ENCODE results near the gene AQP10. TPM values are rescaled to one million over a fixed set of nuclear protein-coding genes. Genes with fewer than 3 reads are reported as not detected.
"Not testable (repeated sequence)": the region's sequence is repeated elsewhere in the genome, so short reads cannot be mapped to it uniquely, and the experiment has no call there.

AQP10 gene, protein sequence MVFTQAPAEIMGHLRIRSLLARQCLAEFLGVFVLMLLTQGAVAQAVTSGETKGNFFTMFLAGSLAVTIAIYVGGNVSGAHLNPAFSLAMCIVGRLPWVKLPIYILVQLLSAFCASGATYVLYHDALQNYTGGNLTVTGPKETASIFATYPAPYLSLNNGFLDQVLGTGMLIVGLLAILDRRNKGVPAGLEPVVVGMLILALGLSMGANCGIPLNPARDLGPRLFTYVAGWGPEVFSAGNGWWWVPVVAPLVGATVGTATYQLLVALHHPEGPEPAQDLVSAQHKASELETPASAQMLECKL
- total RNA-seq (2014; rRNA removed) = not detected in 2 replicates
- polyA plus RNA-seq (2012) = not detected

DNA sequence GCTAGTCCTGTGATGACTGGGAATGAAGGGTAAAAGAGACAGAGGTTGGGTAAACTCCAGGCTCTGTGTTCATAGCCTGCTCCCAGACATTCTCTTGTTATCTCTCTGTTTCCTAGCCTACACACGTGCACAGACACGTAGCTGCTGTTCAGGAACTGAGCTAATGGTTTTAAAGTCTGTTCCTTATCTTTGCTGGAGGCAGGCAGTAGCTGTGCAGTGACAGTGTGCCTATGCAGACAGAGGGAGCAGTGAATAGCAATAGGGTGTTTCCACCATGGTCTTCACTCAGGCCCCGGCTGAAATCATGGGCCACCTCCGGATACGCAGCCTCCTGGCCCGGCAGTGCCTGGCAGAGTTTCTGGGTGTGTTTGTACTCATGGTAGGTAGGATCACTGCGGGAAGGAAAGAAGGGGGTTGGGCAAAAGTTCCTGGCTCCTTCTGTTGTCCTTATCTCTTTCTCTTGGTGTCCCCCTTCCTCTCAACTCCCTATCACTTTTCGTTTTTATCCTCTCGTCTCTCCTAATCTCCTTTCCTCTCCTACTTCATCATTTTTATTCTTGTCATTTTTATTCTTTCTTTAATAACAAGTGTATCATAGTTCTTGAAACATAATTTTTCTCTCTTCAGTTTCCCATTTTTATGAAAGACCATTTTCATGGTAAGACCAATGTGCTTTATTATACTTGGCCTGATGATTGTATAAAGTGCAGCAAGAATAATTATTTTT is at the start of gene AQP10:
AQP10 (plus strand) TSS at position 212 of the 727 bp plus-strand sequence; CDS start at position 275, 63 bp downstream.
- DNase-seq (ENCODE audit: low read depth) = no peak

DNA sequence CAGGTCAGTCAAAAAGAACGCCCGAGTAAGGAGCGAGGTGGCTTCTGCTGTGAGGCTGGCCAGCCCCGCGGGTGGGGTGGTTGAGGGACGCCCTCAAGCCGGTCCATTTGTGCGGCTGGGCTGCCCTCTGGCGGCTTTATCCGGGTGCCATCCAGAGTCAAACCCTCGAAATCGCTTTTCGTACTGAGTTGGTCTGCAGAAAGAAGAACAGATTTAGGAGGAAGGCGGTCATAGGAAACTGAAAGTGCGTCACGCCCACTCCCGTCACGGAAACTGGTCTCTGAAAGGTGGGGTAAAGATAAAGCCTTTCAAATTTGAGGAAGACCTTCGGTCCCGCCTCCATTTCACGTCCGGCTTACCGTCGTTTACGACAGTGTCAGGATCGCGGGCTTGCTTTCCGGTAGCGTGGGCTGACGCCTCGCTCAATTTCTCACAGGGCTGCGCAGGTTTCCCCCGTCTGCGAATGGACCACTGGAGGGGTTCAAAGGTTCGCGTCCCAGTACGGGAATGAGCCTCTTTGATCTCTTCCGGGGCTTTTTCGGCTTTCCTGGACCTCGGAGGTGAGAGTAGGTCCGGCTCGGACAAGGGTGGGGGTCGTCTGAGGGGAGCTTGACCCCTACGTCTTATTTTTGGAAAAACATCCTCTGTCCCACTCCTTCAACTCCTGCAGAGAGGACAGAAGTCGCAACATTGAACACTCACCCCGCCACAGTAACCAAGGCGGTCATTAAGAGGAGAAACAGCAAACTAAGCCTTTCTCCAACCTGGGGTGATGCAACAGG is 48.5 kb upstream of the AQP10 start, which contains the start of gene HAX1:
HAX1 (plus strand) TSS at position 413 of the 782 bp plus-strand sequence; CDS start at position 508, 95 bp downstream.
- DNase-seq (ENCODE audit: low read depth) = peak; percentile 96

DNA sequence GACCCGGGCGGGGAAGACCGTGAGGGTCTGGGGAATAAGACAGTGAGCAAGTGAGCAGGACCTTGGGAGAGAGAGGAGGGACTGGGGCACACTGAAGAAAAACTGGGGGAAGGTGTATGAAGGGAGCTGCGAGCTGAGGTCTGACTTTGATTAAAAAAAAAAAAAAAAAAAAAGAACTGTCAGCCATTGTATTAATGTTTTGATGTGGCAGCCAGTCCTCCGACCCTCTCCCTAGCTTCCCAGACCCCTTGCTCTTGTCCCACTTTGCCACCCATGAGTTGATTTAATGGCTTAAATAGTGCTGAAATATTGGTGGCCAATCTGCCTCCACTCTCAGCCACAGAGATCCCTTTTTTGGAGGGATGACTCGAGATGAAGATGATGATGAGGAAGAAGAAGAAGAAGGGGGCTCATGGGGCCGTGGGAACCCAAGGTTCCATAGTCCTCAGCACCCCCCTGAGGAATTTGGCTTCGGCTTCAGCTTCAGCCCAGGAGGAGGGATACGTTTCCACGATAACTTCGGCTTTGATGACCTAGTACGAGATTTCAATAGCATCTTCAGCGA is 47.8 kb upstream of the AQP10 start:
- DNase-seq (ENCODE audit: low read depth) = no peak

DNA sequence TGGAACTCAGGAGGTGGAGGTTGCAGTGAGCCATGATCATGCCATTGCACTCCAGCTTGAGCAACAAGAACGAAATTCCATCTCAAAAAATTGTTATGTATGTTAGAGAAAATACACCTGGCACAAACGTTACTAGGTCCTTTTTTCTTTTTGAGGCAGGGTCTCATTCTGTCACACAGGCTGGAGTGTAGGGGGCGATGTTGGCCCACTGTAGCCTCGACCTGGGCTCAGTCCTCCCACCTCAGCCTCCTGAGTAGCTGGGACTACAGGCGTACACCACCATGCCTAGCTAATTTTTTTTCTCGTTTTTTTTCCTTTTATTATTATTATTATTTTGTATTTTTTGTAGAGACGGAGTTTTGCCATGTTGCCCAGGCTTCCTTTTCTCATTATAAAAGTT is 44.1 kb upstream of the AQP10 start:
- DNase-seq (ENCODE audit: low read depth) = no peak

DNA sequence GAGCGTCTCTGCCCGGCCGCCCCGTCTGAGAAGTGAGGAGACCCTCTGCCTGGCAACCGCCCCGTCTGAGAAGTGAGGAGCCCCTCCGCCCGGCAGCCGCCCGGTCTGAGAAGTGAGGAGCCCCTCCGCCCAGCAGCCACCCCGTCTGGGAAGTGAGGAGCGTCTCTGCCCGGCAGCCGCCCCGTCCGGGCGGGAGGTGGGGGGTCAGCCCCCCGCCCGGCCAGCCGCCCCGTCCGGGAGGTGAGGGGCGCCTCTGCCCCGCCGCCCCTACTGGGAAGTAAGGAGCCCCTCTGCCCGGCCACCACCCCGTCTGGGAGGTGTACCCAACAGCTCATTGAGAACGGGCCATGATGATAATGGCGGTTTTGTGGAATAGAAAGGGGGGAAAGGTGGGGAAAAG is 33.3 kb upstream of the AQP10 start:
- DNase-seq (ENCODE audit: low read depth) = not testable (repeated sequence)

DNA sequence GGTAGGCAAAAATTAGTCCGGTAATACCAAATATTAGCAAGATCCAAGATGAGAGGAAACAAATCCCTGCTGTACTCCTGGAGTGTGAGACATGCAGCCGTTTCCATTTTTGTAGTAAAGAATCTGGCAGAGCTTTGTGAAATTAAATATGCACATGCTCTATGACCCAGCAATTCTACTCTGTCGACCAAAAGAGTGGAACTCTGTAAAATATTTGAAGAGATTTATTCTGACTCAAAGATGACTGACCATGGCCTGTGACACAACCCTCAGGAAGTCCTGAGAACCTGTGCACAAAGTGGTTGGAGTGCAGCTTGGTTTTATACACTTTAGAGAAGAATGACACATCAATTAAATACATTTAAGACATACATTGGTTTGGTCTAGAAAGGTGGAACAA is 32.2 kb upstream of the AQP10 start:
- no peak for DNase-seq (ENCODE audit: low read depth)

DNA sequence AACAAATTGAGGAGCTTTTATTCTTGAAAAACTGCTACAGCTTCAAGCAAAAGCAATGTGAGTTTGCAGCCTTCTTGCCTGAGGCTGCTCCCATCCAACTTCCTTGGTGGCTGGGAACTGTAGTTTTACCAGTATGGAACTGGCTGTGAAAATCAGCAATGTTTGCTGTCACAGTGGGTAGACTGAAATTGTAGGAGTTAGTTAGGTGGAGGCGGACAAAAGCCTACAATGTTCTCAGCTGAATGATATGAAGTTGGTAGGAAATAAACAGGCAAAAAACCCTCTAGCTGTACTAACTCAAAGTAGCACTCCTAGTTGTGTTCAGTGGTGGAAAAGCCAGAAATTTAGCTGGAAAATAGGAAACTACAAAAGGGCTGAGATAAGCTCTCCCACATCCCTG is 30.0 kb upstream of the AQP10 start:
- DNase-seq (ENCODE audit: low read depth) = no peak

DNA sequence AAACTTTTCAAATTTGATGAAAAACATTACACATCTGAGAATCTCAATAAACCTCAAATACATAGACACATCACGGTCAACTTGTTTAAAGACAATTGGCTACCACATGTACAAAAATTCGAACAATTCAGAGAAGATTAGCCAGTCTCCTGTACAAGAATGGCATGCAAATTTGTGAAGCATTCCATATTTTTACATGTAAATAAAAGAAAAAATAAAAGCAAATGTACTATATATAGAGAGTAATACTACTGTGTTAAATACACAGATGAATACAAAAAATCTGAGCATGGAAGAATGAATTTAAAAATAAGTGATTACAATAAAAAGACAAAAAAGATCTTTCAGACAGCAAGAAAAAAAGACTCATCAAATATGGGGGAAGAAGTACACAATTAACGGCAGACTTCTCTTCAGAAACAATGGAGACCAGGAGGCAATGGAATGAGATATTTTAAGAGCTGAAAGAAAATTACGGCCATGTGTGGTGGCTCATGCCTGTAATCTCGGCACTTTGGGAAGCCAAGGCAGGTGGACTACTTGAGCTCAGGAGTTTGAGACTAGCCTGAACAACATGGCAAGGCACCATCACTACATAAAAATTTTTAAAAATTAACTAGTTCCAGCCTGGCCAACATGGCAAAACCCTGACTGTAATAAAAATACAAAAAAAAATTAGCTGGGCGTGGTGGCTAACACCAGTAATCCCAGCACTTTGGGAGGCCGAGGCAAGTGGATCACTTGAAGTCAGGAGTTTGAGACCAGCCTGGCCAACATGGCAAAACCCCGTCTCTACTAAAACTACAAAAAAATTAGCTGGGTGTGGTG is 25.3 kb upstream of the AQP10 start:
- no peak for DNase-seq (ENCODE audit: low read depth)

DNA sequence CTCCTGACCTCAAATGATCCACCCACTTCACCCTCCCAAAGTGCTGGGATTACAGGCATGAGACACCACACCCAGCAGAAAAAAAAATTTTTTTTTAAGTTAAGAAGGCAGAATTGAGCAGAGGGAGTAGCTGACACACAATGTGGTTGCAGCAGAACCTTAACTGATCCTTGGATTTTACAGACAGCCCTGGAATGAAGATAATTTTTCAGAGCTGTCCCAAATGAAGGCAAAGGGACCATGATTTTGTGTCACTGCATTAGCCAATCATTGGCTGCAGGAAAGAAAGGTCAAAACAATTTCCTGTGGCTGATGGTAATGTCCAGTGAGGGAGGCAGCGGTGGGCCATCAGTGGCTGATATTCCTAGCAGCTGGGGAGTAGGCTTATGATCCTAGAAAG is 19.3 kb upstream of the AQP10 start:
- no peak for DNase-seq (ENCODE audit: low read depth)

DNA sequence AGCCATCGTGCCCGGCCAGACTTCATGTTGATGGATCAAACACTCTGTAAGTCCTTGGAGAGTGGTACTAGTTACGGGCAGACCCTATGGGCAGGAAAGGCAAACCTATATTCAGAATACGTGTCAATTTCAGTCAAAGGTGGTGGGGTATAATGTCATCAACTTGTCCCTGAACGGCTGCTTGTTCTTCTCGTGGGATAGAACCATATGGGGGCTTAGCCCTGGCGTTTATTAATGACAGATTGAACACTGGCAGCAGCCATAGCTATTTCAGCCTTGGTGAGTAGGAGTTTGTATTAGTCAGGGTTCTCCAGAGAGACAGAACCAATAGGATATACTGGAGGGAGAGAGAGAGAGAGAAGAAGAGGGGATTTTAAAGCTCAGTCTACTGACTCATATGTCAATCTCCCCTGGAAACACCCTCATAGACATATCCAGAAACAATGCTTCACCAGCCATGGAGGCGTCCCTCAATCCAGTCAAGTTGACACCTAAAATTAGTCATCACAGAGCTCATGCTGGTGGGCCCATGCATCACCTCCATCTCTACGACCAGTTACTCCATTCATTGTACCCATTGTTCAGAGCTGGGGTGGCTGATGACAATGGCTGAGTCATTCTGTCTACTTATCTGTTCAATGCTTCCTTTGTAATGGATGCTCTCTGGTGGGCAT is 16.1 kb upstream of the AQP10 start:
- DNase-seq (ENCODE audit: low read depth) = no peak

DNA sequence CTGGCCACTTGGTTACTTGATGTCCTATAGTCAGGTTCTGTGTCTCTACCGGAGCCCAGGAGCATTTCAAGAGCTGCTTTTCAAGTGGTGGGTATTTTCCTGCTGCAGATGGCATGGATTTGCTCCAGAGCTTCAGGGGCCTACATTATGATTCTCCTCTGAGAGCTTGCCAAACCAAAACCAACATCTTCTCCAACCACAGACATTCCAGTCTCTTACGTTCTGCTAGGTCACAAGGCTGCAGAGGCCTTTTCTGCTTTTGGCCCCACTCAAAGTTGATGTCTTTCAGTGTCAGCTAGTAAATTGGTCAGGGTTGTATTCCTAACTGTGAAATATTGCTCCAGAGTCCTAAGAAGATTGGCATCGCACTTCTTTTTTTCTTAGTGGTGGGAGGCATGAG is 14.7 kb upstream of the AQP10 start:
- no peak for DNase-seq (ENCODE audit: low read depth)

DNA sequence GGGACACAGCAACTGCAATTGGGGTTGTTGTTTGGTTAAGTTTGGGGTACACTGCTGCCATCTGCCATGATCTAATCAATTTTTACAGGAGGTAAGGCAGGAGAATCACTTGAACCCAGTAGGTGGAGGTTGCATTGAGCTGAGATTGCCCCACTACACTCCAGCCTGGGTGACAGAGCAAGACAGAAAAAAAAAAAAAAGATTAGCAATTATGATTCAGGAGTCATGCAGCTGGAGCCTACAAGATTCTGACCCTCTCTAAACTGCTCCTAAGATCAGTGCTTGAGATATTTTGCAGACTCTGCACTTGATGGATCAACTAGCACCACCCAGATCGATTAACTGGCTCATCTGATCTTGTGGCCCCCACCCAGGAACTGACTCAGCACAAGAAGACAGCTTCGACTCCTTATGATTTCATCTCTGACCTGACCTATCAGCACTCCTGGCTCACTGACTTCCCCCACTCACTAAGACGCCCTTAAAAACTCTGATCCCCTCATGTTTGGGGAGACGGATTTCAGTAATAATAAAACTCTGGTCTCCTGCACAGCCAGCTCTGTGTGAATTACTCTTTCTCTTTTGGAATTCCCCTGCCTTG is 13.1 kb upstream of the AQP10 start:
- DNase-seq (ENCODE audit: low read depth) = not testable (repeated sequence)

DNA sequence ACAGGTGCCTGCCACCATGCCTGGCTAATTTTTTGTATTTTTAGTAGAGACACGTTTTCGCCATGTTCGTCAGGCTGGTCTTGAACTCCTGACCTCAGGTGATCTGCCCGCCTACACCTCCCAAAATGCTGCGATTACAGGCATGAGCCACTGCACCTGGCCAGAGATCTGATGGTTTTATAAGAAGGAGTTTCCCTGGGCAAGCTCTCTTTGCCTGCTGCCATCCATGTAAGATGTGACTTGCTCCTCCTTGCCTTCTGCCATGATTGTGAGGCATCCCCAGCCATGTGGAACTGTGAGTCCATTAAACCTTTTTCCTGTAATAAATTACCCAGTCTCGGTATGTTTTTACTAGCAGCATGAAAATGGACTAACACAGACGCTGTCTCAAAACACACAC is 11.8 kb upstream of the AQP10 start:
- DNase-seq (ENCODE audit: low read depth) = not testable (repeated sequence)

DNA sequence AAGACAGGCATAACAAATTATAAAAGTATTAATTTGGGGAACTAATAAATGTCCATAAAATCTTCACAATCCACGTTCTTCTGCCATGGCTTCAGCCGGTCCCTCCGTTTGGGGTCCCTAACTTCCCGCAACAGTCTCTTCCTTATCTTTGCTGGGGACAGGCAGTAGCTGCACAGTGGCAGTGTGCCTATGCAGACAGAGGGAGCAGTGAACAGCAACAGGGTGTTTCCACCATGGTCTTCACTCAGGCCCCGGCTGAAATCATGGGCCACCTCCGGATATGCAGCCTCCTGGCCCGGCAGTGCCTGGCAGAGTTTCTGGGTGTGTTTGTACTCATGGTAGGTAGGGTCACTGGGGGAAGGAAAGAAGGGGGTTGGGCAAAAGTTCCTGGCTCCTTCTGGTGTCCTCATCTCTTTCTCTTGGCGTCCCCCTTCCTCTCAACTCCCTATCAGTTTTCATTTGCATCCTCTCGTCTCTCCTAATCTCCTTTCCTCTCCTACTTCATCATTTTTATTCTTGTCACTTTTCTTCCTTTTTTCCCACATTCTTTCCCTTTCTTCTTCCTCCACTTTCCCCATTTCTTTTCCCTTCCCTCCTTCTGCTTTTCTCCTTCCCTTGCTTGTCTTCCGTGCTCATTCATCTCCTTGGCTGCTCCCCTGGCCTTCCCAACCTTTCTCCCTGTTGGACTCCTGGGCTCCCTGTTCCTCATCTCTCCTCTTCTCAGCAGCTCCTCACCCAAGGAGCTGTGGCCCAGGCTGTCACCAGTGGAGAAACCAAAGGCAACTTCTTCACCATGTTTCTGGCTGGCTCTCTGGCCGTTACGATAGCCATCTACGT is 8.4 kb upstream of the AQP10 start:
- DNase-seq (ENCODE audit: low read depth) = not testable (repeated sequence)

DNA sequence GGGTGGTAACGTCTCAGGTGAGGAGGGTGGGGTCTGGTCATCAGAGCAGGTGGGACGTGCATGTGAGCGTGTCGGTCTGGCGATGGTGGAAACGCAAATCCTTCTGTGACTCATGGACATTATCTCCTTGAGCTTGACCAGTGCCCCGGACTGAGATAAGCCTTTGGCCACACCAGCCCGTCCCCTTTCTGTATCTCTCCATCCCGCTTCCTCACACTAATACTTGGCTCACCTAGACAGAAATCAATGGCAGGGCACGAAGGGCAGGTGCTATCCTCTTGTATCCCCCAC is 7.9 kb upstream of the AQP10 start:
- DNase-seq (ENCODE audit: low read depth) = no peak

DNA sequence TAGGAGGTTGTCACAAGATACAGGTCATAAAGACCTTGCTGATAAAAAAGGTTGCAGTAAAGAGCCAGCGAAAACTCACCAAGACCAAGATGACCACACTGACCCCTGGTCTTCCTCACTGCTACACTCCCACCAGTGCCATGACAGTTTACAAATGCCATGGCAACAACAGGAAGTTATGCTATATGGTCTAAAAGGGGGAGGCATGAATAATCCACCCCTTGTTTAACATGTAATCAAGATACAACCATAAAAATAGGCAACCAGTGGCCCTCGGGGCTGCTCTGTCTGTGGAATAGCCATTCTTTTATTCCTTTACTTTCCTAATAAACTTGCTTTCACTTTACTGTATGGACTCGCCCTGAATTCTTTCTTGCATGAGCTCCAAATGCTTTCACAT is 6.7 kb upstream of the AQP10 start:
- not testable (repeated sequence) for DNase-seq (ENCODE audit: low read depth)

DNA sequence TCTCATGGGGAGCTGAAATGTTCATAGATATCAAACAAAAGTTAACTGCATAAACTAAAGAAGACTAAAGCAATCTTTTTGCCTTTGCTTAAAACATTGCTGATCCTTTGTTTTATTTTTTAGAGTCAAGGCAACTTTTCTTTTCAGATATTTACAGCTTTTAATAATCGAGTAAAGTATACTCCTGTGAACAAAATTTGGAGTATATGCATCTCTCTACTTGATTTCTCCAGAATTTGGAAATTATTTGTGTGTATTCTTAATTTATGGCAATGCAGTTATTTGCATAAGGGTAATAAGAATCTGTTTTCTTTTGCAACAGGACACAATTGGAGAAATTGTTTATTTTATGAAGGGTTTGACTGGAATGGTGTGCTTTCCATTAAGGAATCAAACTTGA is 4.2 kb upstream of the AQP10 start:
- no peak for DNase-seq (ENCODE audit: low read depth)

DNA sequence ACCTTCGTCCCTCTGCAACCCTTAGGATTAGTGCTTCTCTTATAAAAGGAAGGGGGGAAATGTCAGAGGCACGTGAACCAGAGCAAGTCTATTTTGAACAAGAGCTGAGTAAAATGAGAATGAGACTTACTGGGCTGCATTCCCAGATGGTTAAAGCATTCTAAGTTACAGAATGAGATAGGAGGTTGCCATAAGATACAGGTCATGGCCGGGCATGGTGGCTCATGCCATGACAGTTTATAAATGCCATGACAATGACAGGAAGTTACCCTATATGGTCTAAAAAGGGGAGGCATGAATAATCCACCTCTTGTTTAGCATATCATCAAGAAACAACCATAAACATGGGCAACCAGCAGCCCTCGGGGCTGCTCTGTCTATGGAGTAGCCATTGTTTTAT is 2.5 kb upstream of the AQP10 start:
- DNase-seq (ENCODE audit: low read depth) = no peak

DNA sequence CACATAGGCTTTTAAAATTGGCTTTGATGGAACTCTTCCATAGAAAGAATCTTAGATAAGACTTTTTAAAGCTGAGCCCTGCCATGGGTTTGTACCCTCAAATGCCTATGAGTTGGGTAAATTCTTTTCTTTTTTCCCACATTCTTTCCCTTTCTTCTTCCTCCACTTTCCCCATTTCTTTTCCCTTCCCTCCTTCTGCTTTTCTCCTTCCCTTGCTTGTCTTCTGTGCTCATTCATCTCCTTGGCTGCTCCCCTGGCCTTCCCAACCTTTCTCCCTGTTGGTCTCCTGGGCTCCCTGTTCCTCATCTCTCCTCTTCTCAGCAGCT is 679 bp downstream of the AQP10 start:
- DNase-seq (ENCODE audit: low read depth) = not testable (repeated sequence)
